Coronary artery (tissue), 2 donors: ENCODE data around the gene JMJD8.

ENCODE experiments used
- DNase-seq: peaks from one replicate; pipeline ENCODE4 v3.0.0-alpha.2; 2017; ENCODE audit warnings: low spot score
- H3K27ac ChIP-seq, 2 donors: fragments of 200-600 bp; sonication (generic); one replicate each; pipeline ENCODE4 v1.5.1; 2016 to 2019
- H3K4me3 ChIP-seq: fragments of 200-600 bp; sonication (generic); 2 replicates; pipeline ENCODE4 v1.5.1; 2016; ENCODE audit warnings: mild to moderate bottlenecking, moderate library complexity
- CTCF ChIP-seq: fragments of 200-600 bp; sonication (generic); IDR thresholded peaks from one replicate; pipeline ENCODE4 v1.5.1; 2019; ENCODE audit warnings: antibody characterized with exemption

Gene JMJD8

GRCh38 chr16:645852-646678 lies 38.1 kb downstream of the JMJD8 start:
- no peak overlapping the region for H3K4me3 ChIP-seq

GRCh38 chr16:644556-644955 lies 39.6 kb downstream of the JMJD8 start:
- TF ChIP-seq CTCF = no peak
- Histone ChIP-seq H3K4me3 (no peak overlapping the region), H3K27ac (no peak overlapping the region)
- no peak for DNase-seq

More at GRCh38 chr16:645852-646678, 38.1 kb downstream of the JMJD8 start:
- H3K27ac ChIP-seq = no peak overlapping the region
- TF ChIP-seq CTCF = no peak
- no peak for DNase-seq

- no peak for DNase-seq
- peak overlapping the region in 1 of 2 donors; percentile 93 for H3K27ac ChIP-seq
- TF ChIP-seq CTCF = no peak
- peak overlapping the region; percentile 98 for H3K4me3 ChIP-seq
Measured at GRCh38 chr16:643050-643368, 41.1 kb downstream of the JMJD8 start.

GRCh38 chr16:642189-643049 lies 41.7 kb downstream of the JMJD8 start:
- no peak for TF ChIP-seq CTCF
- DNase-seq = no peak
- Histone ChIP-seq H3K27ac (peak overlapping the region; percentile 73 to 93), H3K4me3 (peak overlapping the region; percentile 98)

- peak within 1 kb of the TSS; percentile 98 for H3K4me3 ChIP-seq
- DNase-seq = peak; percentile 88
- peak within 1 kb of the TSS; percentile 73 to 93 for H3K27ac ChIP-seq
- no peak for TF ChIP-seq CTCF
Measured at GRCh38 chr16:641326-642188, 42.6 kb downstream of the JMJD8 start, which contains the start of gene MCRIP2. Gene MCRIP2 (plus strand): TSS chr16:641828. CDS start chr16:641992, 164 bp downstream.

GRCh38 chr16:640614-641013 lies 43.5 kb downstream of the JMJD8 start:
- no peak overlapping the region for H3K27ac ChIP-seq
- peak overlapping the region; percentile 98 for H3K4me3 ChIP-seq
- no peak for DNase-seq
- no peak for TF ChIP-seq CTCF
